GM12891 (cell line): ENCODE data around the gene MDGA2.

ENCODE experiments used
- POLR2A ChIP-seq: IDR thresholded peaks from 2 replicates; pipeline ENCODE4 v1.6.1; 2011; ENCODE audit warnings: low read depth, low read length, control low read depth
- POLR2AphosphoS5 ChIP-seq: IDR thresholded peaks from 2 replicates; pipeline ENCODE4 v1.6.1; 2011; ENCODE audit warnings: low read depth, low read length, control low read depth
- TAF1 ChIP-seq: IDR thresholded peaks from 2 replicates; pipeline ENCODE4 v1.6.1; 2011; ENCODE audit warnings: low read depth, low read length, control low read depth

DNA sequence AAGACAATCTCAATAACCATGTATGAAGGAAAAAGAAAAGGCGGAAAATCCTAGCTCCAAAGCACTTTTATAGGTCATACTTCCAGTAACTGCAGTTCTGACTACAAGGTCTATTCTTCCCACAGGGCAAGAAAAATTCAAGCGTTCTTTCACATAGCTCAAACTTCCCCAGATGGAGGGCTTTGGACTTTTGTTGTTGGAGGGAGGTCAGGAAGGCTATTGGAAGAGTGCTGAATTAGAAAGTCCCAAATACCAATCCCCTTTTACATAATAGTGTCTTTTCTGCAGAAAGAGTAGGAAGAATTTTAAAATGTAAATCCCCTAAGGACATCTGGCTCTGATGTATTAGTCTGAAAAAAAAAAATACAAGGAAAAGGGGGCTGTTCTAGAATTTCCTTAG lies 309.4 kb downstream of the MDGA2 start:
- no peak for TF ChIP-seq POLR2AphosphoS5
- no peak for TF ChIP-seq POLR2A
- no peak for TF ChIP-seq TAF1
